GM12891 (cell line): ENCODE results near the gene LYAR.

Experiments used
- PAX5 ChIP-seq: IDR thresholded peaks from 2 replicates; pipeline ENCODE4 v1.6.1; 2011; ENCODE audit warnings: low read length, moderate library complexity, mild to moderate bottlenecking; ENCODE audit not compliant: insufficient read depth, severe bottlenecking
- POLR2A ChIP-seq: IDR thresholded peaks from 2 replicates; pipeline ENCODE4 v1.6.1; 2011; ENCODE audit warnings: low read depth, low read length, control low read depth

DNA sequence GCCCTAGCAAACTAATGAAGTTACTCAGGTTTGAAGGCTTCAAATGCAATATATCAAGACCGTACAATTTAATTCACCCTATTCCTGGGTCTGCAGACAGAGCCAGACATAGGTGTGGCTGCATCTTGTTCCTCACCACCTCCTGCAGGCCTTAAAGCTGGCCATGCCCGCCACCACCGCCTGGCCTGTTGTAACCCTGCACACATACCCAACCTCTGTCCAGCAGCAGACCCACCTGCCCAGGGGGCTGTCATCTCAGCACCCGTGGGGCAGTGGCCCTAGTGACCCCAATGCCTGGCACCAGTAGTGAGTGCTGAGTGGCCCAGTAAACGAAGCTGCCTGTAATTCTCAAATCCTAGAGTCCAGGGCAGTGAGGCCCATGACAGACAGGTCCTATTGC is 40.8 kb upstream of the LYAR start:
- TF ChIP-seq POLR2A (no peak), PAX5 (no peak)
